ENCODE results near the gene PPP2R1B.
"Not testable (repeated sequence)": the region's sequence is repeated elsewhere in the genome, so short reads cannot be mapped to it uniquely, and the experiment has no call there.

Gene PPP2R1B

DNA sequence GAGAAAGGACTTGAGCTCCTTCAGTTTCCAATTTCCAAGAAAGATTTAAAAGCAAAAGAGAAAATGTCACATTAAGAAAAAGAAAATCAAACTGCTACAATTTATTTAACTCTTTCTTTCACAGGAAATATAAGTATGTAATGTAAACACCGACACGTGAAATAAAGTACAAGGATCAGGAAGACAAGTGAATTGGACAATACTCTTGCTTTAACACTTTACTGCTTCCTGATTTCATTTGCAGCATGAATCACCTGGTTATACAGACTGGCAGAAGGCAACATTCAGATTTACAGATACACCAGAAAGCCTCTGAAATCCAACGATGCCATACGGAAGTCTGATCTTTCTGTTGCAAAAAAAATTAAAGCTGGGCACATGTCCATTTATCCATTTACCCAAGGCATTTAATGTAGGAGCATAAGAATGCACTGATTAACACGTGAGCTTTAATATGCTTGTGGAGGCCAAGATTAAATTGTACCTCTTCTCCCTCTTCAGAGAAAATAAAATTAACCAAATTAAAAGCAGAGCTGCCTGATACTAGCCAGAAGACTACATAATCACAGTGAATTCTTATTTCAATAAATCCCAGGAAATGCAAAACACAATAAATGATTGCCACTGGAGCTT lies 16.0 kb upstream of the PPP2R1B start:
- DNase-seq = no peak

DNA sequence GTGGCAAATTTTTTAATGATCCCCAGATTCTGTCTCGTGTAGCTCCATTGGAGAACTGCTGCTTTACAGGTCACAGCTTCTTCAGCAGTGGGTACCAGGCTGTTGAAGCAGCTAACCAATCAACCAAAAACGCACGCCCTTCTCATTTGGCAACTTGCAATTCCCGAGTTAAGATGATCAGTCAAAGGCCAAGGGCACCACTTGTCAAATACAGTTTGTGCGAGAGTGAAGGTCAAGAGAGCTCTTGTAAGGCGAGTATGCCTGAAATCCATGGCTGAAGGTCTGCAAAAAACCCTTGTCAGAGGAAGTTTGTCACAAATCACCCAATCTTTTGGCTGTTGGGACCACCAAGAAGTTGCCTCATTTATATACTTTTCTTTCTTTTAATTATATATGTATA lies 12.9 kb upstream of the PPP2R1B start:
- no peak for DNase-seq

DNA sequence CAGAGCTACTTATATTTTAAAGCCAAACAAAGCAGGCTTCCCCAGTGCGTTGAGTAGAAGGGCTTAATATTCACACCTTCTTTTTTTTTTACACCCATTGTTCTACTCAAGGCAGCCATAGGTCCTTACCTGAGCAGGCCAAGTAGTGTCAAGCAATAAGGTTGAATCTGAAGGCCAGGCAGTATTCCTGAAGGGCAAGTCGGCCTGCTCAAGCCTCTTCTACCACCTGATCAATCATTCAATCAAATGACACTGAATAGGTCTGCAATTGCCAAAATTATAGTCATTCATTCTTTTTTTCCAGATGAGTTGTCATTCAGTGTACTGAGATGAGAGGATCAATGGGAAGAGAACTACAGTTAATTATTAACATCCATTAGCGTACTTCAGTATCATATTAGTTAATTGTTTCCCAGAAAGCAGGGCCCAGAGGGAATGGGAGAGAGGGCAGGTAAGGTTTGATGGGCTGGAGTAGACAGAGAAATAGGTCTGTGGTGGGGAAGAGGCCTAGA lies 11.9 kb upstream of the PPP2R1B start:
- no peak for DNase-seq

DNA sequence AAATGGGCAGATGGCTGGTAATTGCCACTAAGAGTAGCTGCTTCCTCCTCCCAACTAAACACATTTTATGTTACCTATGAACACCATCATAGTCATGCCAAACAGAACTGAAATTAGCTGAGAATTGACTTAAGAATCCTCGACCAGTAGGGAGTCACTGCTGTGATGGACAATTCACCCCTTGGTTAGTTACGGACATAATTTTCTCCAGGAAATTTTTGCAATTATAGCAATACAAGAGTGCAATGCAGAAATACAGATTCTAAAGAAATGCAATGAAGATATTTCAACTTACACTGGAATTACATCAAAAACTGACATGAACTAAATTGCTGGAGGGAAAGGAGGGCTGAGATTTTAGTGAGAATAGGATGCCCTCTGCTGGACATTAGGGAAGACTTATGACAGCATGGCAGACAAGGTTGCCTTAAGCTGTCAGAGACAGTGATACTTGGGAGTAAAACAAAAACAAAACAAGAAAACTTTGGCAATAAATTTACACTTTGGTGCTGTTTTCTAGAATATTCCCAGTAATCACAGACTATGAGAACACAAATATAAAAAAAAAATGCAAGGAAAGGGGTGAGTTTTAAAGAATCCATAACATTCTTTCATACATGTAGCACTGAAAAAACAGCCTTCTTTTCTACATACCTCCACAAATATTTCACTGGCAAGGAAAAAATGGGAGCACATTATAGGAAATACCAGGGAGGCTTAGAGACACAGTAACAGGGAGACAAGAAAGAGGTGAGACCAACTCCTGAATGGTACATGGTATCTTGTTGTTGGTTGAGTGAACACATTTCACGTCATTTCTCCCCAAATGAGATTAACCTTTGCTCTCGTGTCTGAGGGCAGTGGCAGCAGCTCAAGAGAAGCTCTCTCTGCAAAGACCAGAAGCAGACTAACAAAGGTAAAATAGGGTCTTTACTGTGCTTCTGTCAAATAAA lies 11.2 kb upstream of the PPP2R1B start:
- DNase-seq = peak; percentile 77

GRCh38 chr11:111776398-111777093 lies 10.4 kb upstream of the PPP2R1B start:
- DNase-seq = no peak

- no peak for DNase-seq
Measured at GRCh38 chr11:111774955-111775710, 8.9 kb upstream of the PPP2R1B start.

DNA sequence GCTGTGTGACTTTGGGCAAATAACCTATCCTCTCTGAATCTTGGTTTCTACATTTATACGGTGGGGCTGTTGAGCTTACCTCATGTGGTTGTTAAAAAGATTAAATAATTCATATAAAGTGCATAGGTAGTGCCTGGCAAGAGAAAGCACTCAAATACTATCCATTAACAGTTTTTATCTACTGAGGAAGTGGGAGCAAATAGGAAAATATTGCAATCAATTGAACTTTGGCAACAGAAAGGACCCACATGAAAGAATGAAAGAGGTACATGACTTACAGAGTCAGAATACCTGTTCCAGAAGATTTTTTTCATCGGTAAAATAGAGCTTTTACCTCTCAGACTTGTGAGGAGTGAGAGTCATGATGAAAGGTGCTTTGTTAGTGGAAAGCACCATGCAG lies 6.3 kb upstream of the PPP2R1B start:
- DNase-seq = no peak

DNA sequence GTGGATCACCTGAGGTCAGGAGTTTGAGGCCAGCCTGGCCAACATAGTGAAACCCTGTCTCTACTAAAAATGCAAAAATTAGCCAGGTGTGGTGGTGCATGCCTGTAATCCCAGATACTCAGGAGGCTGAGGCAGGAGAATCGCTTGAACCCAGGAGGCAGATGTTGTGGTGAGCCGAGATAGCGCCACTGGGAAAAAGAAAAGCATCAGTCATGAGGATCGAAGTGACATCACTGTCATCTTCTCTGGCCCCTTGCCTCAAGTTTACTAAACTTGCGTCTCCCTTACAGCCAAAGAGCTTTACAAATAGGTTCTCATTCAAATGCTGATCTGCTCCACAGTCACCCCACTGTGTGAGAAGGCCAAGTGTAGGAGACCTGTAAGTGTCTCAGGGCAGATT lies 5.0 kb upstream of the PPP2R1B start:
- DNase-seq = not testable (repeated sequence)

DNA sequence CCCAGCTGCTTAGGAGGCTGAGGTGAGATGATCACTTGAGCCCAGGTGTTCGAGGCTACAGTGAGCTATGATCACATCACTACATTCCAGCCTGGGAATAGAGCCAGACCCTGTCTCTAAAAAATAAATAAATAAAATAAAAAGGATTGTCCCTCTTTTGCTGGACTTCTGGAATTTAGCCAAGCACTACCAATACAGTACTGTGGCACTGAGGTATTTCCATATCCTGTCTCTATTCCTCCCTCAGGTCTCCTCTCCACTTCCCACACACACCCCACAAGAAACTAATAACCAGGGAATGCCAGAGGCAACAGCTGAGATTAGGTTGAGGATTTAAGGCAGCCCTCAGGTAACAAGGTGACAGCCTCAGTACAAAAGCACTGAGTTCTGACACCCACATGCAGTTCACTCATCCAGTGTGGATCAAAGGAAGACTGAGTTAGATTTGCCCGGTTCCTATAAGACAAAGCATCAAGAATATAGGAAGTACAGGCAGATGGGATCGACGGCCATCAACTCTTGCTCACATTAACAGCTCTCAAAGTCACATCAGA lies 4.5 kb upstream of the PPP2R1B start:
- DNase-seq = no peak

GRCh38 chr11:111766834-111767142 lies 599 bp upstream of the PPP2R1B start:
- DNase-seq = no peak

GRCh38 chr11:111765320-111765983 lies 737 bp downstream of the PPP2R1B start:
- peak; percentile 45 for DNase-seq

- DNase-seq = no peak
Measured at GRCh38 chr11:111764621-111765020, 1.6 kb downstream of the PPP2R1B start.

DNA sequence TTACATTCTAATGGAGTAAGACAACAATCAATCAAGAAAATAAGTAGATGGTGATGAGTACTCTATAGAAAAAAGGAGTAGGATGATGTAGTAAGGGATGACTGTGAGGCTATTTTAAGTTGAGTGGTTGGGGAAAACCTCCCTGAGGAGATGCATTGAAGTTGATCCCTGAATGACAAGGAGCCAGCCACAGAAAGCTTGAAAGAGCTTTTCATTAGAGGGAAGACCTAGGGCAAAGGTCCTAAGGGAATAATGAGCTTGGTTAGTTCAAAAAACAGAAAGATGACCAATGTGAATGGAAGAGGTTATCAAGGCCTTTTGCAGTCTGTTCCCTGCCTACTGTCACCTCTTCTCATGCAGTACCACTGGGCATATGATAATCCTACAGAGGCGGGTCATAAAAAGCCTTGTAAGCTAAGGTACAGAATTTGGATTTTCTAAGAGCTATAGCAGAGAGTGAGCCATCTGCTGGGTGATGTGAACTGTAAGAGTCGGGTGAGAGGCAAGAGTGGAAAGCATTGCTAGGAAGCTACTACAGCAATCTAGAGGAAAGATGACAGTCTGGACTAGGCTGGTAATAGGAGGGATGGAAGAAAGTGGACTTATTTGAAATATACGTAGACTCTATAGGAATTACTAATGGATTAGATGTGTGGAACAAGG lies 3.1 kb downstream of the PPP2R1B start:
- DNase-seq = no peak

GRCh38 chr11:111762526-111762925 lies 3.7 kb downstream of the PPP2R1B start:
- DNase-seq = no peak

- no peak for DNase-seq
Measured at GRCh38 chr11:111761036-111761435, 5.2 kb downstream of the PPP2R1B start.

DNA sequence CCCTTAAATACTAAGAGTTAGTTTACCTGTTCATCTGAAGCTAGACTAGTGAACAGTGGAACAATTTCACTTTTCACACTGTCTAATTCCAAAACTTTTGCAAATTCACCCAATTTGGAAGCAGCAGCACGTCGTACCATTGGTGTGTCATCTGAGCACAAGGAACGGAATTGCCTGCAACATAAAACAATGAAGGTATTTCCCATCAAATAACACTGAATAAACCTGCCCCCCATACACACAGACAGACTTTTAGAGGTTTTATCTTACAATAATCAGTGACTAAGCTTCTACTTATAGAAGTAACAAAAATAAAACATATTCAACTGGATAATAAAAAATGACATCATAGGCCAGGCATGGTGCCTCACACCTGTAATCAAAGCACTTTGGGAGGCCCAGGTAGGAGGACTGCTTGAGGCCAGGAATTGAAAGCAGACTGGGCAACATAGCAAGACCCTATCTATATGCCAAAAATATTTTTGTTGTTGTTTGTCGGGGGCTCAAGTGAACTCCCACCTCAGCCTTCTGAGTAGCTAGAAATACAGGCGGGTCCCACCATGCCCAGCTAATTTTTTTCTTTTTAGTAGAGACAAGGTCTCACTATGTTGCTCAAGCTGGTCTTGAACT lies 6.3 kb downstream of the PPP2R1B start:
- no peak for DNase-seq

- no peak for DNase-seq
Measured at GRCh38 chr11:111759376-111759775, 6.8 kb downstream of the PPP2R1B start.

- DNase-seq = no peak
Measured at GRCh38 chr11:111756097-111756496, 10.1 kb downstream of the PPP2R1B start.

GRCh38 chr11:111749646-111750045 lies 16.5 kb downstream of the PPP2R1B start:
- DNase-seq = no peak

DNA sequence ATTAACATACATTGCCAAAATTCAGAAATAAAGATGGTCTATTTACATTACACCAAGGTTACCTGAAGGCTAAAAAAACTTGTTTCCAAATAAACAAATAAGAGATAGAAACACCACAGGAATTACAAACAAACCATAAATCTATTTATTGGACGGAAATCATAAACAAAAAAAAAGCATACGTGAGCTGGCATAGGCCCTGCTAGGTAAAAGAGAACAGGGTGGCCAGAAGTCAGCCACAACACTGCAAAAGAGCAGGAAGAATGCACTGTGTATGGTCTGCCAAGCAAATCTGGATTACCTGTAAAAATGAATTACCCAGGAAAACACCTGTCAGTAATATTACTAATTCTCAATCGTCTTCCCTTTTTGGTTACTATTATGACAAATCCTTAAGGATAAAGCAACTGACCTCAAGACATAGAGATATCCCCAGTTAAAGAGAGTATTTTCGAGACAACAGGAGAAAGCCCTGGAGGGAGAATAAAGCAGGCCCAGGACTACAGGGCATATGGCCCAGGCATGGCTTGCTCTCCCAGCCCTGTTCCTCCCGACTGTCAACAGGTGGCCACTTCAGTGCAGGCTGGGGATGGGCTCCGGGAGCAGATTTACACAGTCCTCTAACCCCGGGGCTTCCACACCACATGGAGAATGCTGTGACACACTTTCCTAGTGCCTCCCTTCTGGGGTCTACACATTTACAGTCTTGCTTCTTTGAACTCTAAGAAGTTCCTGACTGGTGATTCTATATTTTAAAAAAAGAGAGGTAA lies 18.0 kb downstream of the PPP2R1B start:
- DNase-seq = no peak

All from RPMI8226 (cell line).